HG02642 (cell line): ENCODE data around the gene HTT.

Source experiments
- ATAC-seq: cut with Tn5 transposase; IDR thresholded peaks from one replicate; pipeline ENCODE4 v1.9.1; 2021; ENCODE audit warnings: mild to moderate bottlenecking; ENCODE audit not compliant: unreplicated experiment, poor library complexity

HTT gene

DNA sequence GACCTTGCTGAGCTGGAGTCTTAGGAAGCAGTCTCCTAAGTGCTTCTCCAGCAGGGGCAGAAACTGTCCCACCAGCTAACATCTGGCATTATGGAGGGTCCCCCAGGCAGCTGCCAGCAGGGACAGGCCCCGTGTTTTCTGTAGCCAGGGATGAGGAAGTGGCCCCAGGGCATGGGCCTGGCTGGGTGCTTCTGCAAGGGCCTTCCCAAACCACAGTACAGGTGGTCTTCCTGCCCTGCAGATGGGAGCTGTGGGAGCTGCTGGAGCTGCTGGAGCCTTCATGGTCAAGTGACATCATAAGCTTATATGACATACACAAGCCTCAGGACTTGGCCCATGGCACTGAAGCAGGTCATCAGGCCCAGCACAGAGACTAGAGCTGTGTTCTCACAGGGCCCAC lies 169.5 kb downstream of the HTT start:
- no peak for ATAC-seq

DNA sequence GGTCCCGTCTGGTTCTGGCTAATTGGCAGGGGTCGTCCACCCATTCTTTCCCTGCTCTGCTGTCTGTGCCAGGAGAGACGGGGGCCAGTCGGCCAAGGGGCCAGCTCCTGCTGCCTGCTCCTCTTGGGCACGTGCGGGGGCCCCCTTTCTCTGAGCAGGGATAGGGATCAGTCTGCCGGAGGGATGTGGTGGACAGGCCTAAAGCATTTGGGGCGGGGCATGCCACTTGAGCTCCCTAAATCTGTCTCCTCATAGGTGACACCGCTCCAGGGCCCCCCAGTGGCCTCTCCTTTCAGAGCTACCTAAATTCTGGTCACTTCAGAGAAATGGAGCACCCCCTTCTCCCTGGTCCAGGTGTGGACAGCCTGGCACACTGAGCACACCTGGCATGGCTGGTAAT lies 170.3 kb downstream of the HTT start:
- no peak for ATAC-seq

DNA sequence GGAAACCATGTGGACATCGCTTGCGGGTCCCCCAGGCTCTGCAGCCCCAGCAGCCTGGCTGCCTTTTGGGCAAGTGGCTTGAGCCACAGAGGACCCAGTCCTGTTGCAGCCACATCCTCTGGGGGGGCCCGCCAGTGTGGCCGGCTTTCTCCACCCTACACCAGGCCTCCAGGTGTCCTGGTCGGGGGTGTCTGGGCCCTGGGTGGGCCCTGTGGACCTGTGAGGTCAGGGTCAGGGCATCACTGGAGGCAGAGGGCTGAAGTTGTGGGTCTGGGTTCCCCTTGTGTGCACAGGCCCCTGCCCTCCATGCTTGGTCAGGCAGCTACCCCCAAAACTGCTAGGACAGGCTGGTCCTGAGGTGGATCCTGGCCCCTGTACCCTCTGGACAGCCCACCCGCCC lies 171.2 kb downstream of the HTT start:
- no peak for ATAC-seq

DNA sequence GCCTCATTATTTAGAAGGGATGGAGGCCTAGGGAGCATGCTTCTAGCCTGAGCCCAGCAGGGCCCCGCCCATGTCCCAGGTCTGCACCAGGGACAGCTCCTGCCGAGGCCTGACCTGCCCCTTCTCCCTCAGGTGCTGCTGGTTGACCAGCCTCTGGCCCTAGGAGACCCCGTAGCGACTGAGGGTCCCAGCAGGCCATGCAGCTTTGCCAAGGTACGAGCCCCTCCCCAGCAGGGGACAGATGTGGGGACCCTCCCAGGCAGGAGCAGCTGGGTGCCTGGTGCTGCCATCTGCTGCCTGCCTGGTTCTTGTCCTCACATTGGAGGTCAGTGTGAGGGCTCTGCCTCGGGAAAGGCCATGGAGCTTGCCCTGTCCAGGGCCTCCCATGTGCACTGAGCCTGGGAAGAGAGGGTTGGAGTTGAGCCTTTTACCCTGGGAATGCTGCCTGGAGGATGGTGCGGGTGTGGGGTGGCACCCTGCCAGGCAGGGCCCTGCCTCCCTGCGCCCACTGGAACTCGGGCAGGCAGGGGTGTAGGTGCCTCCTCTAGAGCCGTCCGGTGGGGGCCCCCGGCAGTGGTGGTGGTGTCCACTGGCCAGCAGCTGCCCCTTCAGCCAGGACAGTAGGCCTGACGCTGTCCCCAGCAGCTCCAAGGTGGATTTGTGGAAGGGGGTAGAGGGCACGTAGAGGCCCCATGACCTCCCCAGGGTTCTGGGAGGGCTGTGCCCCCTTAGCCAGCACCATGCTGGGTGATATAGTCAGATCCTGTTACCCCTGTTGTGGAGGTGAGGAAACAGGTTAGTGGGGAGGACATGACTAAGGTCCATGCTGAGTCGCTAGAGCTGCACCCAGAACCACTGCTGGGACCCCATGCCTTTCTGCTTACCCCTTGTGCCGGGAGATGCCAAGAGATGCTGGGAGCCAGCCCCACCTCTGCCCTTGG lies 172.2 kb downstream of the HTT start:
- ATAC-seq: no peak

DNA sequence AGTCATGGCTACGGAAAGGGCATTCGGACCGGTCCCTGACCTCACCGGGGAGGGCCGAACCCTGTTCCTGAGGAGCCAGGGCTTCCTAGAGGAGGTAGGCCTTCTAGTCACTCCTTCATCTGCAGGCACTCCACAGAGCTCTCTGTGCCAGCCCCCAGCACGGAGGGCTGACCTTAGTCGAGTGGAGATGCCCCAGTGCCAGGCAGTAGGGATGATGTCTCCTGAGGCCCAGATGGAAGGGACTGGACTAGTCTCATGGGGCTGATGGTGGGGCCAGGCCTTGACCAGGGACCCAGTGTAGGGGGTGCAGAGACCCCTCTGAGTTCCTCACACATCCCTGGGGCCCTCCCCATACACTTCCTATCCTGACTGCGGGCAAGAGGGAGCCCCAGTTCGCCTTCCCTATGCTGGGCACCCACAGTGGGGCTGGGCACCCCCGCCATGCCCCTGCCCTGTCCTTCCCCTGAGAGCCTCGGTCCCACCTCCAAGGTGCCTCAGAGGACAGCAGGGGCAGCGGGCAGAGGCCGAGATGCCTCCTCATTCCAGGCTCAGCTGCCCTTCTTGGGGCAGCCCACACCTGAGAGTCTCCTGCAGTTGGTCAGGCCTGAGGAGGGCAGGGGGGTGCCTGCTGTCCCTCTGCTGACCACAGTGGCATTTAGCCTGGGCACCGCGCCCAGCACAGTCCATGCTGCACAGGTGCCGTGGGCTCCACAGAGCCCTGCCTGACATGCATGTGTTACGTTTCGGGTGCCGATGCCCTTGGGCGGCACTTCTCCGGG lies 173.1 kb downstream of the HTT start:
- ATAC-seq: no peak

DNA sequence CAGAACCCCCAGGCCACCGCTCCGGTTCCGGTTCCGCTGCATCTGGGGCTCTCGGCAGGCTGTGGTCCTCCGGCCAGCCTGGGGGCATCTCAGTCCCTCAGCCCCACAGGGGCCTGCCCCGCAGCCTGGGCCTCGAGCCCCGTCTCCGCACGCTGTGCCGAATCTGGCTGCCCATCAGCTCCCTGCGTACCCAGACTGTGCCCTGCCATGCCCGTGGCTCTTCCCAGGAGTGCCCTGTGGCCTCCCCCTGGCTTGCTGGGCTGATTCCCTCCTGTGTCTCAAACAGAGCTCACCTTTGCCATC lies 173.6 kb downstream of the HTT start:
- no peak for ATAC-seq

DNA sequence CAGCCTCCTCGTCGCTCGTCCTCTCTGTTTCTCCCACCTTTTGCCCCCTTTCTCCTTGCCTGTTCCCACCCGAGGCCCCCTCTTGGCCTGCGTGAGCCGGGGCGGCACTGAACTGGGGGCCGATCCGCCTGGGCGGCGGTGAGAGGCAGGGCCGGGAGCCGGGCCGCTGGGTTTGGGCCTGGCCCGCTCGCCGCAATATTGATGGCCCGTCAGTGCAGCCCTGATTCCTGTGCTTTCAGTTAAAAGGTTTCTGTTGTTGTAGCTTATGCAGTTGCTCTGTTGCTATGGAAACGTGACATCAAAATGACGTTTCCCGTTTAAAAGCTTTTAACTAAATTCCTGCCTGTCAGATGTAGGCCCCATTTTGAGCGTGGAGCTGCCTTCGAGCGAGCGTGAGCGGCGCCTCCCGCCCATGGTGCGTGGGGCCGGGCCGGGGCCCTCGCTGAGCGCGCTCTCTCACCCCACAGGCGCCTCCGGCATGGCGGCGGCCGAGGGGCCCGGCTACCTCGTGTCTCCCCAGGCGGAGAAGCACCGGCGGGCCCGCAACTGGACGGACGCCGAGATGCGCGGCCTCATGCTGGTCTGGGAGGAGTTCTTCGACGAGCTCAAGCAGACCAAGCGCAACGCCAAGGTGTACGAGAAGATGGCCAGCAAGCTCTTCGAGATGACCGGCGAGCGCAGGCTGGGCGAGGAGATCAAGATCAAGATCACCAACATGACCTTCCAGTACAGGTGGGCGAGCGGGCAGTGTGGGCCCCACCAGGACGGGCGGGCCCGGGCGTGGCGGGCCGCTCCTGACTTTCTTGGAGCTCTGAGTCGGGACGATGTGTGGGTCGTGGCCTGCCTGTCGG lies 174.6 kb downstream of the HTT start, which contains the start of gene MSANTD1:
Gene MSANTD1, plus strand, starts transcription at position 349 of the 851 bp plus-strand sequence. Its CDS starts 64 bp downstream, at position 413.
- ATAC-seq: no peak

DNA sequence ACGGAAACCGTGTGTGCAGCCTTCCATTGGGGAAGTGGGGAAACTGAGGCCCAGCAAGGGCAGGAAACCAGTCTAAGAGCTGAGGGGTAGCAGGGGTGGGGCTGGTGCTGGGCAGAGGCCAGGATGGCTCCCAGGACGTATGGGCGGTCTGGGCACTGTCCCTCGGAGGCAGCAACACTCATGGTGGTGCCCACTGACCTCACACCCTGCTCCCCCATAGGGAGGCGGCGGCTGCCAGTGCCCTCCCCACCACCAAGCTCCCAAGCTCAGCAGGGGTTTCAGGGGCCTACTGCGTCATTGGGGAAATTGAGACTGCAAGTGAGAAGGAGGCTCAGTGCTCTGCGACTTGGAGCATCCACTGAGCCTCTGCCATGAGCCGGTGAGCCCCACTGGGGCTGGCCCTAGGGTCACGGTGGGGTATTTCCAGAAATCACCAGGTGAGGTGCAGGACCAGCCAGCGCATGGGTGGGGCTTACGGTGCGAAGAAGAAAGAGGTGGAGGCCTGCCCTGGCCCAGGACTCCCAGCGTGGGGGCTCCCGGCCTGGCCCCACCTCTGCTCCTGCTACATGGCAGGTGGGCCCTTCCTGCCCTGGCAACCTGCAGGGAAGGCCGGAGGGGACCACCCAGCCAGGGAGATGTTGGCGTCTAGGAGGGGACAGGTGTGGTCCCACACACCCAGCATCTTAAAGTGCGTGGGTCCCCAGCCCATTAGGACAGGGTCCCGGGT lies 175.4 kb downstream of the HTT start:
- ATAC-seq: no peak

DNA sequence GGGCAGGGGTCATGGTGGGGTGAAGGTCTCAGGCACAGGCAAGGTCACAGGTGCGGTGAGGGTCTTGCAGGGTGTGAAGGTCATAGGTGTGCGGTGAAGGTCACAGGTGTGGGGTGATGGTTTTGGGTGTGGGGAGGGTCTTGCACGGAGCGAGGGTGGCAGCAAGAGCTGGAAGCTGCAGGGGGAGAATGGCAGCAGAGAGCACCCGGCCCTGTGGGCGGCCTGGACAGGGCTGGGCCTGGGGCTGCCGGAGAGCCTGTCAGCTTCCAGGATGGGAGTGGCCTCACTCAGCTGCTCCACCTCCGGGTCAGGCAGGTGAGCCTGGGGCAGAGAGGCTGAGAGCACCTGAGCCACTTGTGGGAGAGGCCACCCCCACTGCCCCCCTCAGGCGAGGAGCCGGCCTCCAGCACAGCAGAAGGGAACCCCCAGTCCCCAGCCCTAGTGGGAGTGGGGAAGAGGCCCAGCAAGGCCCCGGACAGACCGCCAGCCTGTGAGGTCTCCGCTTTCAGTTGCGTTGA lies 176.0 kb downstream of the HTT start:
- ATAC-seq: no peak

DNA sequence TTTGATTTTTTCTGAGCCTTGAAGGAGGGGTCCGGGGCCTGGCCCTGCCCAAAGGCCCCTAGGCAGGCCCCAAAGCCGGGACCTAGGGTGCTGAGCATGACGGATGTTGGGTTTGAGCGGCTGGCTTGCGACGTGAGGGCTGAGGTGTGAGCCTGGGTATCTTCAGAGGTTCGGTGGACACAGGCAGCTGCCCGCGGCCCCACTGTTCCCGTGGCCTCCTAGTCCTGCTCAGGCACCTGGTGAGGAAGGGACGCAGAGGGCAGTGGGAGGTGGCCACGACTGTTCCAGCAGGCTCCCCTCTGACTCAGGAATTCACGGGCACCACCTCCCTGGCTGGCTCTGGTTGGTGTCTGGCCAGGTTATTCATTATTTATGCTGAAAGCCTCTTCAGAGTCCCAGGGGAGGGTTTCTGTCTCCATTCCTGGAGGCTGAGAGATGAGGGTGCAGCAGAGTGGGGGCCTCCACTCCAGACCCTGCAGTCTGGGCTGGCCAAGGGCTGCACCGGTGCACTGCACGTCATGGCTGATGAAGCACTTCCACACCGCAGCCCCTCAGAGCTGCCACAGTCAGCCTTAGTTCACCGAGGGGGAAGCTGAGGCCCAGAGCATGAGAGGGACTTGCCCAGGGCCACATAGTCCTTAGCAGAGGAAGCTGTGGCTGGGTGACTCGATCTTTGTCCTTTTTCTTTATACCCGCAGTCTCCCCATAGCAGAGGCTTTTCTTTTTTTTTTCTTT lies 176.6 kb downstream of the HTT start:
- no peak for ATAC-seq

DNA sequence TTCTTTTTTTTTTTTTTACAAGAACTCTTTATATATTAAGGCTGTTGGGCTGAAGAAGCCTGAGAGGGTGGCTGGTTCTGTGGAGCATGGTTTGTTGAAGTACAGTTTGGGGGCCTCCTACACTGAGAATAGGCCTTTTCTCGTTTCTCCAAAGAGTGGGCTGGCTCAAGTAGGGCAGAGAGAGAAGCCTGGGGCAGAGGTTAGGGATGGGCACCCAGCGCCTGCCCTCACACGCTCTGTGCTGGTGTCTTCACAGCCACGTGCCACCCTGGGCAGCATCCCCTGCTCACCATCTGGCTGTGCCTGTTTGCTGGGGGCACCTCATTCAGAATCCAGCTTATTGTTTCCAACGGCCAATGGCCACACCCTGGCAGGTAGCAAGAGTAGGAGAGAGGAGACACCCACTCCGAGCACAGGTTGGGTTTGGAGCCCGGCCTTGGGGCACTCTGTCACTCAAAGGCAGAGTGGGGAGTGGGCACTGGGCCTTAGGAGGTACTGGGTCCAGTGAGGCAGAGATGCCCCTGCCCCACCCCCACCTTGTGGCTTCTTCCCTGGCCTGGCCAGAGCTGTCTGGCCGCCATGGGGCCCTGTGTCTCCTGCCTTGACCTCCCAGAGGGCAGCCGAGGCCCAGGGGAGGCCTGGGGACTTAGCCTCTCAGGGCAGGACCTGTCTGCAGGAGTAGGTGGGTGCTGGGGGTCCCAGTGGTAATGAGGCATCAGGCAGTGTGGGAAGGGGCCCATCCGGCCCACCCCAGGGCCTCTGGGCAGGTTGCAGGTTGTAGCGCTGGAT lies 177.4 kb downstream of the HTT start:
- no peak for ATAC-seq

DNA sequence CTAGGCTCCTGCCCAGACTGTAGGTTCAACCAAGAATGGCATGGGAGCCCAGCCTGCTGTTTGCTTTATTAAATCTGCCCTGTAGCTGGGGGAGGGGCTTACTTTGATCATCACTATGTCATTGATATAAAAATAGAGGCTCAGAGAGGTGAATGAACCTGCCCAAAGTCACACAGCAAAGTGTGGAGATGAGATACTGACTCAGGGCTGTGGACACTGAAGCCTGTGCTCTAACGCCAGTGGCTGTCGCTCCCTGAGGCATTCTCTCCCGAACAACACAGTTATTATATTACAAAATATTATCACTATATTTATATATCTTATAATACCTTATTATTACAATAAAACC lies 178.0 kb downstream of the HTT start:
- no peak for ATAC-seq

DNA sequence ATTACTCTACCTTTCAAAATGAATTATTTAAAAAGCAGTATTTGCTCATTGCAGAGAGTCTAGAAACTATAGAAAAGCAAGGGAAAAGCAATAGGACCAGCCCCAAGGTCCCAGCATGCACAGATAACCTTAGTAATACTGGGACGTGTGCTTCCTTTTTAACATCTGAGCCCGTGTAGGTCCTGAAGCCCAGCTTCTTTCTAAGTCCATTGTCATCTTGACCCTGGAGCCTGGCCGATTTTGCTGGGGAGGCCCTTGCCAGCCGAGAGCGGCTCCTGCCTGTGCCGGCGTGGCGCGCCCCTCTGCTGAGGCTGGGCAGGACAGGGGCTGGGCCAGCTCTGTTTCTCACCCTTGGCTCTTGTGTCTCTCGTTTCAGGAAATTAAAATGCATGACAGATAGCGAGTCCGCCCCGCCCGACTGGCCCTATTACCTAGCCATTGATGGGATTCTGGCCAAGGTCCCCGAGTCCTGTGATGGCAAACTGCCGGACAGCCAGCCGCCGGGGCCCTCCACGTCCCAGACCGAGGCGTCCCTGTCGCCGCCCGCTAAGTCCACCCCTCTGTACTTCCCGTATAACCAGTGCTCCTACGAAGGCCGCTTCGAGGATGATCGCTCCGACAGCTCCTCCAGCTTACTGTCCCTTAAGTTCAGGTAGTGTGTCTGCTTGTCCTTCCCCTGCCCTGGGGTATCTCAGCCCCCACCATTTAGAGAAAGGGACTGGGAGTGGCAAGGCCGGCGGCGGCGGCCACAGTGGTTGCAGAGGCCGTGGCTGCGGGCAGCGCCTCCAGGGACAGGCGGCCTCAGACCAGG lies 178.6 kb downstream of the HTT start:
- no peak for ATAC-seq

DNA sequence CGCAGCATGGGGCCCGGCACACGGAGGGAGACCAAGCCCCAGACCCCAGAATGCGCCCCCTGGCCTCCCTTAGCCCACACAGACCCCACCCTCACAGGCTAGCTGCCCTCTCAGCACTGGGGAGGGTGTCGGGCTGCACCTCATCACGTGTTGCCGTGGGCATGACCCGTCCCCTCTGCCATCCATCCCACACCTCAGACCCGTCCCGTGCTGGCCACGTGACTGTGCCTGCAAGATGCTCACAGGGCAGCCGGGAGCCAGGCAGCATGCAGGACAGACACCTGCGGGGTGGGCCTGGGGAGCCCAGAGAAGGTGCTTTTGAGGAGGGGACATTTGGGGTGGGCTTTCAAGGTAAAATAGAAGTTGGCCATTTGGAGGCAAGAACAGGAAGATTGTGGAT lies 179.3 kb downstream of the HTT start:
- no peak for ATAC-seq

DNA sequence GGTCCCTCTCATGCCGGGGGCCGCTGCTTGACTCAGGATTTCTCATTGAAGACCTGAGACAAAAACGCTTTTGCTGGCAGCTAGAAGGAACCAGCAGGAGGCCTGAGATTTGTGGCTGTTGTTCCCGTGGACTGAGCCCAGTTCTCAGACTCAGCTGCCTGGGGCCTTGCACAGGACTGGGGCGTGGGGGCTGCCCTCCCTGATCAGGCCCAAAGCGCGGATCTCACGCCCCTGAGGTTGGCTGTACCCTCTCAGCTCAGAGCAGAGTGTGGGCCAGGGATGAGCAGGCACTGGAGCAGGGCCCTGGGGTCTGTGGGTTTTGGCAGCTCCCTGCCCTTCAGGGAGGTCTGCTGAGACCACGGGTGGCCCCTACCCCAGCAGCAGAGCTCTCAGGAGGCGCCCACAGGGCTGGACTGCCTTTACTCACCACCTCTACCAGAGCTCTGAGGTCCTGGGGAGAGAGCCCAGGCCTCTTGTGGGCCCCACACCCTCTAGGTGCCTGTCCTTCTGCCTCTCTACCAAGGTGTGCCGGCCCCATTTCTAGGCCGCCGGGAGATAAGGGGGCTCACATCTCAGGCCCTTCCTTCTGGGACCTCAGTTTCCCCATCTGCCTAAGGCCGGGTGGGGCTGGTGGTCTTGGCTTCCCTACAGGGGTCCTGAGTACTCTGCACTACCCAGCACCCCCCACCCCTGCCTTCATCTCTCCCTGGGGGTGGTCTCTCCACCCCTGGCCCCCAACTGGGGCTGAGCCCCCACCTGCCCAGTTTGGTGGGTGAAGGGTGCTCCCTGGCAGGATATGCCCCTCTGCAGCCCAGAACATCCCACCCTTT lies 180.0 kb downstream of the HTT start:
- ATAC-seq: no peak

DNA sequence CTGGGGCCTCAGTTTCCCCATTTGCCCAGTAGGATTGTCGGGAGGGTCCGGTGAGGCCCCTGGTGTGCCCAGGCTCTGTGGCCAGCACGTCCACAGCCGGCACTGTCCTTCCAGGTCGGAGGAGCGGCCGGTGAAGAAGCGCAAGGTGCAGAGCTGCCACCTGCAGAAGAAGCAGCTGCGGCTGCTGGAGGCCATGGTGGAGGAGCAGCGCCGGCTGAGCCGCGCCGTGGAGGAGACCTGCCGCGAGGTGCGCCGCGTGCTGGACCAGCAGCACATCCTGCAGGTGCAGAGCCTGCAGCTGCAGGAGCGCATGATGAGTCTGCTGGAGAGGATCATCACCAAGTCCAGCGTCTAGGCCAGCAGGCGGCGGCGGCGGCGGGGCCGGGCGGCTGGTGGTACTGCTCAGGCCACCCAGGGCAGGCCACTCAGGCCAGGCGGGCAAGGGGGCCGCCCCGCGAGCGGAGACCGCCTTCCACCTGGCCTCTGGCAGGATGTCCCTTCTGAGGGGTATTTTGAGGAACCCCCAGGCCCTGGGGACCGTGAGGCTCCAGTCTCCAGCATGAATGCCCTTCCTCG lies 181.2 kb downstream of the HTT start:
- no peak for ATAC-seq
